Measurements from ENCODE around the gene MLYCD. TPM values are rescaled to one million over a fixed set of nuclear protein-coding genes. Genes with fewer than 3 reads are reported as not detected.

Gene MLYCD
- total and polyA plus RNA-seq, 2 experiments from 2014 or later = 9.3 to 10.6 TPM

- no peak overlapping the region for H3K4me3 ChIP-seq
- DNase-seq (ENCODE audit: low read depth in 1 of 2, low spot score in 1 of 2) = no peak
Observed at GRCh38 chr16:83951544-83951943, 52.6 kb downstream of the MLYCD start.

GRCh38 chr16:83952587-83952939 is 53.6 kb downstream of the MLYCD start:
- peaks cover 9% of the 10 kb centered on the region for H3K27me3 ChIP-seq
- TF ChIP-seq CTCF (IDR thresholded peaks at IDR 0.05; ENCODE audit: low read depth, low read length) = no peak
- no peak overlapping the region for H3K27ac ChIP-seq
- H3K36me3 ChIP-seq = no peaks in the 10 kb centered on the region
- H3K4me3 ChIP-seq = no peak overlapping the region
- H3K4me1 ChIP-seq (ENCODE audit: low read depth) = peaks cover 7% of the 10 kb centered on the region
- no peak for DNase-seq (ENCODE audit: low read depth in 1 of 2, low spot score in 1 of 2)
- H3K9me3 ChIP-seq (ENCODE audit: low read depth) = no peaks in the 10 kb centered on the region

More at GRCh38 chr16:83951544-83951943, 52.6 kb downstream of the MLYCD start:
- H3K4me1 ChIP-seq (ENCODE audit: low read depth) = peaks cover 7% of the 10 kb centered on the region
- no peaks in the 10 kb centered on the region for H3K36me3 ChIP-seq
- TF ChIP-seq CTCF (IDR thresholded peaks at IDR 0.05; ENCODE audit: low read depth, low read length) = no peak
- peaks cover 9% of the 10 kb centered on the region for H3K27me3 ChIP-seq
- H3K27ac ChIP-seq = no peak overlapping the region
- no peaks in the 10 kb centered on the region for H3K9me3 ChIP-seq (ENCODE audit: low read depth)

GRCh38 chr16:83952940-83953795 is 54.3 kb downstream of the MLYCD start, which contains the start of gene OSGIN1:
Gene OSGIN1, plus strand, starts transcription at chr16:83953240. Its CDS starts 4,432 bp downstream, at chr16:83957672.
- peaks cover 9% of the 10 kb centered on the region for H3K27me3 ChIP-seq
- peak within 1 kb of the TSS; percentile 18 for H3K4me3 ChIP-seq
- H3K4me1 ChIP-seq (ENCODE audit: low read depth) = peaks cover 7% of the 10 kb centered on the region
- H3K9me3 ChIP-seq (ENCODE audit: low read depth) = no peaks in the 10 kb centered on the region
- no peak for TF ChIP-seq CTCF (IDR thresholded peaks at IDR 0.05; ENCODE audit: low read depth, low read length)
- H3K27ac ChIP-seq = no peak within 1 kb of the TSS
- no peaks in the 10 kb centered on the region for H3K36me3 ChIP-seq
- DNase-seq (ENCODE audit: low read depth in 1 of 2, low spot score in 1 of 2) = peak; percentile 87 to 96

GRCh38 chr16:83953796-83954576 is 55.1 kb downstream of the MLYCD start:
- no peaks in the 10 kb centered on the region for H3K36me3 ChIP-seq
- H3K27ac ChIP-seq = no peak overlapping the region
- no peaks in the 10 kb centered on the region for H3K9me3 ChIP-seq (ENCODE audit: low read depth)
- peak overlapping the region; percentile 18 for H3K4me3 ChIP-seq
- DNase-seq (ENCODE audit: low read depth in 1 of 2, low spot score in 1 of 2) = peak; percentile 27 to 34
- H3K4me1 ChIP-seq (ENCODE audit: low read depth) = peaks cover 7% of the 10 kb centered on the region
- peak; percentile 50 for TF ChIP-seq CTCF (IDR thresholded peaks at IDR 0.05; ENCODE audit: low read depth, low read length)
- H3K27me3 ChIP-seq = peaks cover 9% of the 10 kb centered on the region

- TF ChIP-seq CTCF (IDR thresholded peaks at IDR 0.05; ENCODE audit: low read depth, low read length) = no peak
- Histone ChIP-seq H3K4me3 (no peak overlapping the region), H3K27ac (no peak overlapping the region), H3K4me1 (ENCODE audit: low read depth) (peaks cover 7% of the 10 kb centered on the region), H3K9me3 (ENCODE audit: low read depth) (no peaks in the 10 kb centered on the region), H3K36me3 (no peaks in the 10 kb centered on the region), H3K27me3 (peaks cover 9% of the 10 kb centered on the region)
- DNase-seq (ENCODE audit: low read depth in 1 of 2, low spot score in 1 of 2) = peak in 1 of 2 donors; percentile 37
Observed at GRCh38 chr16:83954577-83955016, 55.7 kb downstream of the MLYCD start.
